Stomach smooth muscle (tissue), 2 donors: ENCODE results near the gene RNF38.
"Not testable (repeated sequence)": the region's sequence is repeated elsewhere in the genome, so short reads cannot be mapped to it uniquely, and the experiment has no call there.

Source experiments
- H3K27ac ChIP-seq: one replicate; pipeline ENCODE4 v1.7.0; 2013; ENCODE audit warnings: mild to moderate bottlenecking, low read length, inconsistent platforms
- H3K27me3 ChIP-seq, 2 donors: one replicate each; pipeline ENCODE4 v1.7.0; 2013; ENCODE audit warnings: low read length in 2 of 2; ENCODE audit not compliant: insufficient read depth in 2 of 2, control insufficient read depth in 1 of 2
- H3K36me3 ChIP-seq, 2 donors: one replicate each; pipeline ENCODE4 v1.7.0; 2013; ENCODE audit warnings: low read length in 2 of 2; ENCODE audit not compliant: control insufficient read depth in 2 of 2, insufficient read depth in 2 of 2
- H3K4me1 ChIP-seq: one replicate; pipeline ENCODE4 v1.7.0; 2013; ENCODE audit warnings: low read length; ENCODE audit not compliant: control insufficient read depth, insufficient read depth
- H3K4me3 ChIP-seq, 2 donors: one replicate each; pipeline ENCODE4 v1.7.0; 2013; ENCODE audit warnings: low read length in 2 of 2
- H3K9ac ChIP-seq, 2 donors: one replicate each; pipeline ENCODE4 v1.7.0; 2013; ENCODE audit warnings: low read length in 2 of 2, mild to moderate bottlenecking in 1 of 2
- H3K9me3 ChIP-seq, 2 donors: one replicate each; pipeline ENCODE4 v1.7.0; 2013; ENCODE audit warnings: low read length in 2 of 2; ENCODE audit not compliant: control insufficient read depth in 2 of 2
- donor health status: healthy.
- donor health status: Pancreatic carcinoma.

RNF38 gene

GRCh38 chr9:36294996-36295395 lies 105.1 kb downstream of the RNF38 start:
- H3K27me3 ChIP-seq, H3K9me3 ChIP-seq, H3K36me3 ChIP-seq, H3K27ac ChIP-seq, H3K4me1 ChIP-seq, H3K4me3 ChIP-seq, H3K9ac ChIP-seq: not testable (repeated sequence)

- Histone ChIP-seq H3K9me3 (no peaks in the 10 kb centered on the region), H3K4me3 (no peak overlapping the region), H3K9ac (no peak overlapping the region), H3K36me3 (no peaks in the 10 kb centered on the region), H3K27ac (no peak overlapping the region), H3K4me1 (no peaks in the 10 kb centered on the region), H3K27me3 (no peaks in the 10 kb centered on the region)
Observed at GRCh38 chr9:36293918-36294317, 106.2 kb downstream of the RNF38 start.

- Histone ChIP-seq H3K4me1 (no peaks in the 10 kb centered on the region), H3K36me3 (no peaks in the 10 kb centered on the region), H3K4me3 (no peak overlapping the region), H3K9ac (no peak overlapping the region), H3K27ac (no peak overlapping the region), H3K9me3 (no peaks in the 10 kb centered on the region), H3K27me3 (no peaks in the 10 kb centered on the region)
Observed at GRCh38 chr9:36293171-36293570, 106.9 kb downstream of the RNF38 start.

- Histone ChIP-seq H3K9ac (no peak overlapping the region), H3K4me1 (no peaks in the 10 kb centered on the region), H3K27me3 (no peaks in the 10 kb centered on the region), H3K9me3 (no peaks in the 10 kb centered on the region), H3K4me3 (no peak overlapping the region), H3K27ac (no peak overlapping the region), H3K36me3 (no peaks in the 10 kb centered on the region)
Observed at GRCh38 chr9:36292641-36293040, 107.4 kb downstream of the RNF38 start.

- H3K36me3 ChIP-seq = no peaks in the 10 kb centered on the region
- H3K27me3 ChIP-seq = no peaks in the 10 kb centered on the region
- H3K9me3 ChIP-seq = no peaks in the 10 kb centered on the region
- no peak overlapping the region for H3K4me3 ChIP-seq
- H3K4me1 ChIP-seq = no peaks in the 10 kb centered on the region
- H3K27ac ChIP-seq = no peak overlapping the region
- no peak overlapping the region for H3K9ac ChIP-seq
Observed at GRCh38 chr9:36290996-36291395, 109.1 kb downstream of the RNF38 start.

- no peak overlapping the region for H3K4me3 ChIP-seq
- H3K27me3 ChIP-seq = no peaks in the 10 kb centered on the region
- no peaks in the 10 kb centered on the region for H3K36me3 ChIP-seq
- no peaks in the 10 kb centered on the region for H3K4me1 ChIP-seq
- H3K9ac ChIP-seq = no peak overlapping the region
- no peaks in the 10 kb centered on the region for H3K9me3 ChIP-seq
- H3K27ac ChIP-seq = no peak overlapping the region
Observed at GRCh38 chr9:36289836-36290435, 110.1 kb downstream of the RNF38 start.

- Histone ChIP-seq H3K27ac (no peak overlapping the region), H3K4me1 (no peaks in the 10 kb centered on the region), H3K36me3 (no peaks in the 10 kb centered on the region), H3K4me3 (no peak overlapping the region), H3K27me3 (no peaks in the 10 kb centered on the region), H3K9ac (no peak overlapping the region), H3K9me3 (no peaks in the 10 kb centered on the region)
Observed at GRCh38 chr9:36288070-36288469, 112.0 kb downstream of the RNF38 start.
